ENCODE results near the gene USH2A. TPM values are rescaled to one million over a fixed set of nuclear protein-coding genes. Genes with fewer than 3 reads are reported as not detected.

Gene USH2A
- total RNA-seq, 1 donor from 2014 or later = 0.55 TPM

GRCh38 chr1:215794156-215794555 is 629.1 kb downstream of the USH2A start:
- no peaks in the 10 kb centered on the region for H3K9me3 Mint-ChIP-seq (ENCODE audit: low read depth)
- no peak overlapping the region for H3K4me3 Mint-ChIP-seq (ENCODE audit: low read depth)
- no peak for DNase-seq (ENCODE audit: low spot score, unreplicated experiment)
- peaks cover 17% of the 10 kb centered on the region for H3K4me1 Mint-ChIP-seq (ENCODE audit: low read depth)
- H3K27me3 Mint-ChIP-seq = no peaks in the 10 kb centered on the region
- no peaks in the 10 kb centered on the region for H3K36me3 Mint-ChIP-seq (ENCODE audit: insufficient read depth)
- TF ChIP-seq, protein P1, sequence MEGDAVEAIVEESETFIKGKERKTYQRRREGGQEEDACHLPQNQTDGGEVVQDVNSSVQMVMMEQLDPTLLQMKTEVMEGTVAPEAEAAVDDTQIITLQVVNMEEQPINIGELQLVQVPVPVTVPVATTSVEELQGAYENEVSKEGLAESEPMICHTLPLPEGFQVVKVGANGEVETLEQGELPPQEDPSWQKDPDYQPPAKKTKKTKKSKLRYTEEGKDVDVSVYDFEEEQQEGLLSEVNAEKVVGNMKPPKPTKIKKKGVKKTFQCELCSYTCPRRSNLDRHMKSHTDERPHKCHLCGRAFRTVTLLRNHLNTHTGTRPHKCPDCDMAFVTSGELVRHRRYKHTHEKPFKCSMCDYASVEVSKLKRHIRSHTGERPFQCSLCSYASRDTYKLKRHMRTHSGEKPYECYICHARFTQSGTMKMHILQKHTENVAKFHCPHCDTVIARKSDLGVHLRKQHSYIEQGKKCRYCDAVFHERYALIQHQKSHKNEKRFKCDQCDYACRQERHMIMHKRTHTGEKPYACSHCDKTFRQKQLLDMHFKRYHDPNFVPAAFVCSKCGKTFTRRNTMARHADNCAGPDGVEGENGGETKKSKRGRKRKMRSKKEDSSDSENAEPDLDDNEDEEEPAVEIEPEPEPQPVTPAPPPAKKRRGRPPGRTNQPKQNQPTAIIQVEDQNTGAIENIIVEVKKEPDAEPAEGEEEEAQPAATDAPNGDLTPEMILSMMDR (IDR thresholded peaks at IDR 0.05; ENCODE audit: unreplicated experiment) = no peak
- H3K27ac Mint-ChIP-seq = no peak overlapping the region

GRCh38 chr1:215793180-215793579 is 630.1 kb downstream of the USH2A start:
- no peak overlapping the region for H3K27ac Mint-ChIP-seq
- no peak for DNase-seq (ENCODE audit: low spot score, unreplicated experiment)
- H3K36me3 Mint-ChIP-seq (ENCODE audit: insufficient read depth) = no peaks in the 10 kb centered on the region
- H3K4me1 Mint-ChIP-seq (ENCODE audit: low read depth) = peaks cover 17% of the 10 kb centered on the region
- TF ChIP-seq, protein P1 (IDR thresholded peaks at IDR 0.05; ENCODE audit: unreplicated experiment) = peak; percentile 43
- no peaks in the 10 kb centered on the region for H3K9me3 Mint-ChIP-seq (ENCODE audit: low read depth)
- H3K4me3 Mint-ChIP-seq (ENCODE audit: low read depth) = no peak overlapping the region
- no peaks in the 10 kb centered on the region for H3K27me3 Mint-ChIP-seq

DNA sequence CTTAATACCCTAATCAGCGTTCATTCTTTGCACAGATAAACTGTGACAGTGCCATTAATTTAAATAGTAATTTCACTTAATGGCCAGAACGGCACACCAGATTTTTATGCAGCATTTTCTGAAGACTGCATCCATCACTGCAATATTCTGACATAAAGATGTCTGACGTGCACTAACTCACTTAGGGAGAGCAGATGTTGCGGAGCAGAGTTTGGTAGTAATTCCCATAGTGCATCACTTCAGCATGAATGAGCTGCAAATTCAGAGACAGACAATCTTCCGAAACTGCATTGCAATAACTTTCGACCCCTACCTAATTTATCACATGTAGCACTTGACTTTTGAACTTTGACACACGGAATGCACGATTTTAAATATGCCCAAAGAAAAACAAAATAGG is 630.8 kb downstream of the USH2A start:
- no peaks in the 10 kb centered on the region for H3K36me3 Mint-ChIP-seq (ENCODE audit: insufficient read depth)
- no peak overlapping the region for H3K27ac Mint-ChIP-seq
- no peaks in the 10 kb centered on the region for H3K27me3 Mint-ChIP-seq
- H3K9me3 Mint-ChIP-seq (ENCODE audit: low read depth) = no peaks in the 10 kb centered on the region
- no peak overlapping the region for H3K4me3 Mint-ChIP-seq (ENCODE audit: low read depth)
- TF ChIP-seq, protein P1 (IDR thresholded peaks at IDR 0.05; ENCODE audit: unreplicated experiment) = no peak
- peaks cover 17% of the 10 kb centered on the region for H3K4me1 Mint-ChIP-seq (ENCODE audit: low read depth)
- DNase-seq (ENCODE audit: low spot score, unreplicated experiment) = no peak

GRCh38 chr1:215789981-215790380 is 633.3 kb downstream of the USH2A start:
- TF ChIP-seq, protein P1 (IDR thresholded peaks at IDR 0.05; ENCODE audit: unreplicated experiment) = no peak
- DNase-seq (ENCODE audit: low spot score, unreplicated experiment) = no peak
- no peak overlapping the region for H3K27ac Mint-ChIP-seq
- H3K4me3 Mint-ChIP-seq (ENCODE audit: low read depth) = no peak overlapping the region
- H3K27me3 Mint-ChIP-seq = no peaks in the 10 kb centered on the region
- H3K36me3 Mint-ChIP-seq (ENCODE audit: insufficient read depth) = no peaks in the 10 kb centered on the region
- no peaks in the 10 kb centered on the region for H3K9me3 Mint-ChIP-seq (ENCODE audit: low read depth)
- peaks cover 26% of the 10 kb centered on the region for H3K4me1 Mint-ChIP-seq (ENCODE audit: low read depth)

- H3K27ac Mint-ChIP-seq = no peak overlapping the region
- H3K4me3 Mint-ChIP-seq (ENCODE audit: low read depth) = no peak overlapping the region
- TF ChIP-seq, protein P1 (IDR thresholded peaks at IDR 0.05; ENCODE audit: unreplicated experiment) = no peak
- no peak for DNase-seq (ENCODE audit: low spot score, unreplicated experiment)
- no peaks in the 10 kb centered on the region for H3K36me3 Mint-ChIP-seq (ENCODE audit: insufficient read depth)
- no peaks in the 10 kb centered on the region for H3K9me3 Mint-ChIP-seq (ENCODE audit: low read depth)
- no peaks in the 10 kb centered on the region for H3K27me3 Mint-ChIP-seq
- peaks cover 14% of the 10 kb centered on the region for H3K4me1 Mint-ChIP-seq (ENCODE audit: low read depth)
Observed at GRCh38 chr1:215786997-215787396, 636.3 kb downstream of the USH2A start.
